KMS-11 (cell line): ENCODE data around the gene CDCP2.

ENCODE experiments used
- H2AFZ ChIP-seq: fragments of 200-600 bp; sonication (generic); 2 replicates; pipeline ENCODE4 v1.6.1; 2016; ENCODE audit warnings: antibody characterized with exemption, mixed run types, low read depth
- H3K27ac ChIP-seq: fragments of 200-600 bp; sonication (generic); 2 replicates; pipeline ENCODE4 v1.6.1; 2016; ENCODE audit warnings: mild to moderate bottlenecking, mixed run types
- H3K27me3 ChIP-seq: fragments of 200-600 bp; sonication (generic); 2 replicates; pipeline ENCODE4 v1.6.1; 2017; ENCODE audit warnings: mild to moderate bottlenecking, low read depth, mixed run types, moderate library complexity; ENCODE audit not compliant: insufficient read depth
- H3K36me3 ChIP-seq: fragments of 200-600 bp; sonication (generic); 2 replicates; pipeline ENCODE4 v1.6.1; 2017; ENCODE audit warnings: mild to moderate bottlenecking, mixed run types; ENCODE audit not compliant: insufficient read depth
- H3K4me1 ChIP-seq: fragments of 200-600 bp; sonication (generic); 2 replicates; pipeline ENCODE4 v1.6.1; 2016; ENCODE audit warnings: mild to moderate bottlenecking, low read depth, mixed run types; ENCODE audit not compliant: poor library complexity, severe bottlenecking
- H3K4me2 ChIP-seq: fragments of 200-600 bp; sonication (generic); 2 replicates; pipeline ENCODE4 v1.7.0; 2016; ENCODE audit warnings: mild to moderate bottlenecking, mixed run types
- H3K4me3 ChIP-seq: fragments of 200-600 bp; sonication (generic); IDR thresholded peaks from 2 replicates; pipeline ENCODE4 v1.6.1; 2017; ENCODE audit warnings: low read depth, low read length, mixed read lengths; ENCODE audit not compliant: insufficient read depth
- H3K79me2 ChIP-seq: fragments of 200-600 bp; sonication (generic); 2 replicates; pipeline ENCODE4 v1.6.1; 2016; ENCODE audit warnings: low read depth, mixed run types; ENCODE audit not compliant: insufficient read depth
- H3K9ac ChIP-seq: fragments of 200-600 bp; sonication (generic); 2 replicates; pipeline ENCODE4 v1.6.1; 2016; ENCODE audit warnings: mild to moderate bottlenecking, mixed run types
- H4K20me1 ChIP-seq: fragments of 200-600 bp; sonication (generic); 2 replicates; pipeline ENCODE4 v1.6.1; 2016; ENCODE audit warnings: mild to moderate bottlenecking, mixed run types; ENCODE audit not compliant: insufficient read depth
- TF ChIP-seq, protein P1 (sequence below): fragments of 200-600 bp; sonication (generic); conservative IDR thresholded peaks from 2 replicates; pipeline ENCODE4 v1.6.1; 2017; ENCODE audit warnings: low read depth, mild to moderate bottlenecking, antibody characterized with exemption, low read length, moderate library complexity, mixed read lengths

The CDCP2 gene

DNA sequence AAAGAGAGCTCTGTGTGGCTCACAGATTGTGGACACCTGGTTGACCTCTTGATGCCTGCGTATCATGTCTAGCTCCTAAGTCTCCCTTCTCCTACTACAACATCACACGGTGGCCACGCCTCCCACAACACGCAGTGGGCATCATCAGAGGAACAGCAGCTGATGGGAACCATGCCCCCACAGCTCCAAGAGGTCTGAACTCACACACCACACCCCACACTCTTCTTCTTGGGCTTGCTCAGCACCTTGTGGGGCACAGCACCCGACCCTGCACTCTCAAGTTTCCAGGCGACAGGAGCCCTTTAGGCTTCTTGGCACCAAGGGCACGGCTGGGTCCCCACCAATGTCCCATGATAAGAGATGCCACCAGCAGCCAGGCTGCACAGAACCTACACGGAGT lies 18.8 kb upstream of the CDCP2 start:
- H3K4me3 ChIP-seq = no peak overlapping the region
- no peak overlapping the region for H2AFZ ChIP-seq

DNA sequence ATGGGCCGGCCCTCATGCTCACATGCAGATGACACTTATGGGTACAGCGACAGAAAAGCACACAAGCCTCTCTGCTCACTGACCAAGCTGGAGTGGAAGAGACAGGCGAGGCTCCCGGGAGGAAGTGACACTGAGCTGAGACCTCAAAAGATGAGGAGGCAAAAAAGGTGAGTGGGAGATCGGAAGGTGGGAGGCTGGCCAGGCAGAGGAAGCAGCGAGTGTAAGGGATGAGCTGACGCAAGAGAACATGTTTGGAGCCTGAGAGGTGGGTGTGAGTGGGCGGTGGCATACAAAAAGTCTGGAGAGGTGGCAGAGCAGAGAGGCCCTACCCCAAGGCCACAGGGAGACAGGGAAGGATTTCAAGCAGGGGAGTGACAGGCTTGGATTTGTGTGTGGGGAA lies 18.2 kb upstream of the CDCP2 start:
- no peak overlapping the region for H3K27ac ChIP-seq
- H3K9ac ChIP-seq = no peak overlapping the region
- no peak overlapping the region for H2AFZ ChIP-seq
- no peaks in the 10 kb centered on the region for H3K4me1 ChIP-seq
- H3K4me2 ChIP-seq = no peak overlapping the region
- no peaks in the 10 kb centered on the region for H3K79me2 ChIP-seq
- no peaks in the 10 kb centered on the region for H3K36me3 ChIP-seq
- H4K20me1 ChIP-seq = no peaks in the 10 kb centered on the region
- no peak overlapping the region for H3K4me3 ChIP-seq
- TF ChIP-seq, protein P1, sequence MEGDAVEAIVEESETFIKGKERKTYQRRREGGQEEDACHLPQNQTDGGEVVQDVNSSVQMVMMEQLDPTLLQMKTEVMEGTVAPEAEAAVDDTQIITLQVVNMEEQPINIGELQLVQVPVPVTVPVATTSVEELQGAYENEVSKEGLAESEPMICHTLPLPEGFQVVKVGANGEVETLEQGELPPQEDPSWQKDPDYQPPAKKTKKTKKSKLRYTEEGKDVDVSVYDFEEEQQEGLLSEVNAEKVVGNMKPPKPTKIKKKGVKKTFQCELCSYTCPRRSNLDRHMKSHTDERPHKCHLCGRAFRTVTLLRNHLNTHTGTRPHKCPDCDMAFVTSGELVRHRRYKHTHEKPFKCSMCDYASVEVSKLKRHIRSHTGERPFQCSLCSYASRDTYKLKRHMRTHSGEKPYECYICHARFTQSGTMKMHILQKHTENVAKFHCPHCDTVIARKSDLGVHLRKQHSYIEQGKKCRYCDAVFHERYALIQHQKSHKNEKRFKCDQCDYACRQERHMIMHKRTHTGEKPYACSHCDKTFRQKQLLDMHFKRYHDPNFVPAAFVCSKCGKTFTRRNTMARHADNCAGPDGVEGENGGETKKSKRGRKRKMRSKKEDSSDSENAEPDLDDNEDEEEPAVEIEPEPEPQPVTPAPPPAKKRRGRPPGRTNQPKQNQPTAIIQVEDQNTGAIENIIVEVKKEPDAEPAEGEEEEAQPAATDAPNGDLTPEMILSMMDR = no peak
- H3K27me3 ChIP-seq = no peaks in the 10 kb centered on the region

More for the DNA sequence above, 18.8 kb upstream of the CDCP2 start:
- no peak overlapping the region for H3K9ac ChIP-seq
- H4K20me1 ChIP-seq = no peaks in the 10 kb centered on the region
- no peaks in the 10 kb centered on the region for H3K79me2 ChIP-seq
- H3K27me3 ChIP-seq = no peaks in the 10 kb centered on the region
- no peak overlapping the region for H3K4me2 ChIP-seq
- H3K36me3 ChIP-seq = no peaks in the 10 kb centered on the region
- H3K4me1 ChIP-seq = no peaks in the 10 kb centered on the region
- no peak overlapping the region for H3K27ac ChIP-seq
- TF ChIP-seq, protein P1 = no peak

DNA sequence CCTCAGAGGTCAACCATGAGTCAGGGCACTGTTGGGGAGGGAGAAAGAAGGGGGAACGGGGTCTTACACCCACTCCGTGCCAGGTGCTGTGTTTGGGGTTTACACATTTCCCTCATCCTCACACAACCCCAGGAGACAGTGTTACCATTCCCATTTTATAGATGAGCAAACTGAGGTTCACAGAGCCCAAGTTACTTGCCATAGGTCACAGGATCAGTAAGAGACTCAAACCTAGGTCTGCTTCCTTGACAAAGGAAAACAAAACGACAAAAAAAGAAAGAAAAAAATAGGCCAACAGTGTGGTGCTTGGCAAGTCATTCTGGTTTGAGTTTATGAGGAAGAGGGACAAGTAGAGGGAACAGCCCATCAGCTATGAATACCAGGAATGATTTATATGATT lies 16.3 kb upstream of the CDCP2 start:
- Histone ChIP-seq H3K27ac (no peak overlapping the region), H3K4me1 (no peaks in the 10 kb centered on the region), H3K9ac (no peak overlapping the region), H3K79me2 (no peaks in the 10 kb centered on the region), H3K4me3 (no peak overlapping the region), H3K27me3 (no peaks in the 10 kb centered on the region), H3K36me3 (no peaks in the 10 kb centered on the region), H3K4me2 (no peak overlapping the region), H4K20me1 (no peaks in the 10 kb centered on the region), H2AFZ (no peak overlapping the region)
- TF ChIP-seq, protein P1 = no peak

DNA sequence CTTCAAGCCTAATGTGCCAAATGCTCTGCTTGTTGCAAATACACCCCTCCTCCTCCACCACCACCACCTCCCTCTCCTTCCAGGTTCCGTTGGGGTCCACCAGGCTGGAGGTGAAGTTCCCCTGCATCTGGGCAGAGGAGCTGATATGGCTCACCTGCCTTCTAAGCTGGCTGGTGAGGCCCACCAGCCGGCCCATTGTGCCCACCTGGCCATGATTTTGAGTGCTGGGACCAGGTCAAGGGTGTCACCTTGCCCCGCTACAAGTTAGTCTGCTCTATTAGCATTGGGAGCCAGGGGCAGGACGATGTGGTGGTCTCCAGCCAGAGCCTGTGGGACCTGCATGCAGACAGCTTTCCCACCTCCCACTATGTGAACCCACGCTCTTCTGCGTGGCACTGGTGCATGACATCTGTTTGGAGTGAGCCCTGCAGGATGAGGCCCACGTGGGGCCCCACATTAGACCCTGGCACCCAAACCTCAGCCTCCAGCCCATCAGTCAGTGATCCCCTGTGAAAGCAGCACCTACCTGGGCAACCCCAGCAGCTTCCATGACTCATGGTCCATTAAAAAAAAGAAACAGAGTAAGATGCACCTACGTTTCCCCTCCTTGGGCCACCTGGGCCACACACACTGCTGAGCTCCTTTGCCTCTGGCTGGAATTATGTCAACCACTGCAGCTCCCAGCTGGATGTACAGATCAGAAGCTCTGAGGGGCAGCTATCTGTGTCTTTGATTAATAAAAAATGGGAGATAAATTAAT lies 15.6 kb upstream of the CDCP2 start:
- TF ChIP-seq, protein P1 = no peak
- H3K4me3 ChIP-seq = no peak overlapping the region
- no peak overlapping the region for H3K9ac ChIP-seq
- no peaks in the 10 kb centered on the region for H4K20me1 ChIP-seq
- no peak overlapping the region for H2AFZ ChIP-seq
- H3K4me2 ChIP-seq = no peak overlapping the region
- no peaks in the 10 kb centered on the region for H3K27me3 ChIP-seq
- no peak overlapping the region for H3K27ac ChIP-seq
- H3K79me2 ChIP-seq = no peaks in the 10 kb centered on the region
- H3K36me3 ChIP-seq = no peaks in the 10 kb centered on the region
- no peaks in the 10 kb centered on the region for H3K4me1 ChIP-seq
